ENCODE results near the gene IL1RAP.

DNA sequence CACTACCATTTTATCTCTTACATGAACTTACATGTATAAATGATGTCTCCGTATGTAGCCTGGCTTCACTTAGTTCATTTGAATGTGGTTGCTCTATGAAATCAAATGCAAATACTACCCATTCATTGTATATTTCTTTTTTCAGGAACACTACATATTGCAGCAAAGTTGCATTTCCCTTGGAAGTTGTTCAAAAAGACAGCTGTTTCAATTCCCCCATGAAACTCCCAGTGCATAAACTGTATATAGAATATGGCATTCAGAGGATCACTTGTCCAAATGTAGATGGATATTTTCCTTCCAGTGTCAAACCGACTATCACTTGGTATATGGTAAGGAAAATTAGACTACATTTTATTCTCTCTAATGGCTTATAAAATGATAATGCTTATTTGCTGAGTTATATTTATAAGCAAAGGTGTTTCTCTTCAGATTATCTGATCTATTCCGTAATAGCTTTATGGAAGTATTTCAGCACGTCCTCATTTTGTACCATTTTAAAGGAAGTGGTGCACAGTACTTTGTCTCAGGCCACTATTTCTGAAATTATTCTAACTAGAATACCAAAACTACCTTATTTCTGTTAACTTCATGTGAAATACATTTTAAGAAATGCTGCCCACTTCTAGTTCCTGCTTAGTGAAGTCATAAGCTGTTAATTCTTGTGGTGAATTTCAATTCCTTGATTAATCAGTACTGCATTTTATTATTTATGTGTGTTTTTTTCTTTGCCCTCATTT is 95.1 kb downstream of the IL1RAP start:
- TF ChIP-seq, protein P1, sequence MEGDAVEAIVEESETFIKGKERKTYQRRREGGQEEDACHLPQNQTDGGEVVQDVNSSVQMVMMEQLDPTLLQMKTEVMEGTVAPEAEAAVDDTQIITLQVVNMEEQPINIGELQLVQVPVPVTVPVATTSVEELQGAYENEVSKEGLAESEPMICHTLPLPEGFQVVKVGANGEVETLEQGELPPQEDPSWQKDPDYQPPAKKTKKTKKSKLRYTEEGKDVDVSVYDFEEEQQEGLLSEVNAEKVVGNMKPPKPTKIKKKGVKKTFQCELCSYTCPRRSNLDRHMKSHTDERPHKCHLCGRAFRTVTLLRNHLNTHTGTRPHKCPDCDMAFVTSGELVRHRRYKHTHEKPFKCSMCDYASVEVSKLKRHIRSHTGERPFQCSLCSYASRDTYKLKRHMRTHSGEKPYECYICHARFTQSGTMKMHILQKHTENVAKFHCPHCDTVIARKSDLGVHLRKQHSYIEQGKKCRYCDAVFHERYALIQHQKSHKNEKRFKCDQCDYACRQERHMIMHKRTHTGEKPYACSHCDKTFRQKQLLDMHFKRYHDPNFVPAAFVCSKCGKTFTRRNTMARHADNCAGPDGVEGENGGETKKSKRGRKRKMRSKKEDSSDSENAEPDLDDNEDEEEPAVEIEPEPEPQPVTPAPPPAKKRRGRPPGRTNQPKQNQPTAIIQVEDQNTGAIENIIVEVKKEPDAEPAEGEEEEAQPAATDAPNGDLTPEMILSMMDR (conservative IDR thresholded peaks at IDR 0.05; ENCODE audit: low read length): no peak
- TF ChIP-seq EZH2phosphoT487 (IDR thresholded peaks at IDR 0.05; ENCODE audit: borderline replicate concordance): no peak
